ENCODE results near the gene NCK2. TPM values are rescaled to one million over a fixed set of nuclear protein-coding genes. Genes with fewer than 3 reads are reported as not detected.

NCK2 gene
- total and polyA plus RNA-seq, 9 donors, result 43.1 to 89.3 (median 78.8) TPM

- Histone ChIP-seq H3K27ac (ENCODE audit: low read length) (no peak overlapping the region), H3K4me3 (ENCODE audit: low read length) (no peak overlapping the region), H3K27me3 (ENCODE audit: control insufficient read depth, insufficient read depth, low read length) (no peaks in the 10 kb centered on the region), H3K9me3 (replicated peaks; ENCODE audit: control insufficient read depth, low read depth, low read length) (peaks cover 6% of the 10 kb centered on the region), H3K36me3 (ENCODE audit: control insufficient read depth, insufficient read depth, low read length) (no peaks in the 10 kb centered on the region), H3K4me1 (ENCODE audit: control insufficient read depth, insufficient read depth, low read length) (peaks cover 6% of the 10 kb centered on the region)
- WGBS (ENCODE audit: insufficient coverage), result 82% methylated on average over 4 of the region's 6 CpGs
- no peak for DNase-seq
Measured at GRCh38 chr2:105937498-105938097, 192.9 kb downstream of the NCK2 start.

Measured in muscle of leg (tissue), 11 donors.